Osteoblast (primary cell): ENCODE measurements around the gene ATAD3C. TPM values are rescaled to one million over a fixed set of nuclear protein-coding genes. Genes with fewer than 3 reads are reported as not detected.
"Not testable (repeated sequence)": the region's sequence is repeated elsewhere in the genome, so short reads cannot be mapped to it uniquely, and the experiment has no call there.

ENCODE experiments used
- DNase-seq: peaks from one replicate; pipeline ENCODE4 v3.0.0; 2011; ENCODE audit warnings: low spot score, mixed read lengths; ENCODE audit not compliant: insufficient read length; ENCODE audit errors: missing footprints
- H2AFZ ChIP-seq: 2 replicates; pipeline ENCODE4 v1.6.0; 2011; ENCODE audit warnings: mild to moderate bottlenecking, low read length
- H3K27ac ChIP-seq: 2 replicates; pipeline ENCODE4 v1.5.1; 2011; ENCODE audit warnings: mild to moderate bottlenecking, low read depth, low read length, moderate library complexity
- H3K27me3 ChIP-seq: 2 replicates; pipeline ENCODE4 v1.6.0; 2012; ENCODE audit warnings: mild to moderate bottlenecking, control low read depth, inconsistent platforms, low read length, moderate library complexity; ENCODE audit not compliant: insufficient read depth
- H3K36me3 ChIP-seq: 2 replicates; pipeline ENCODE4 v1.5.1; 2011; ENCODE audit warnings: mild to moderate bottlenecking, low read length, control low read depth, moderate library complexity; ENCODE audit not compliant: insufficient read depth
- H3K4me1 ChIP-seq: 2 replicates; pipeline ENCODE4 v1.5.1; 2011; ENCODE audit warnings: mild to moderate bottlenecking, low read length, control low read depth, moderate library complexity; ENCODE audit not compliant: insufficient read depth
- H3K4me2 ChIP-seq: 2 replicates; pipeline ENCODE4 v1.6.0; 2011; ENCODE audit warnings: mild to moderate bottlenecking, low read length; ENCODE audit not compliant: insufficient read depth
- H3K4me3 ChIP-seq: fragments of 200-600 bp; sonication (generic); 3 replicates; pipeline ENCODE4 v1.5.1; 2012; ENCODE audit warnings: mild to moderate bottlenecking, low read length, inconsistent platforms; ENCODE audit not compliant: insufficient read depth
- H3K79me2 ChIP-seq: 2 replicates; pipeline ENCODE4 v1.6.0; 2012; ENCODE audit warnings: mild to moderate bottlenecking, low read length, control low read depth, inconsistent platforms; ENCODE audit not compliant: insufficient read depth
- H3K9me3 ChIP-seq: 2 replicates; pipeline ENCODE4 v1.5.1; 2011; ENCODE audit warnings: low read depth, low read length, control low read depth
- H4K20me1 ChIP-seq: 2 replicates; pipeline ENCODE4 v1.6.0; 2012; ENCODE audit warnings: mild to moderate bottlenecking, low read length, control low read depth; ENCODE audit not compliant: insufficient read depth
- total RNA-seq: library from RNA; depleted of rRNA; stranded (reverse); fragments of >200 nt; gene quantifications from 2 replicates; pipeline ENCODE4 v1.2.3, GENCODE V29; 2012
- TF ChIP-seq, protein P1 (sequence below): IDR thresholded peaks from 2 replicates; pipeline ENCODE4 v1.5.1; 2011; ENCODE audit warnings: mild to moderate bottlenecking, low read depth, low read length, moderate library complexity; ENCODE audit errors: extremely low read depth

Gene ATAD3C
- total RNA-seq, 1 donor: under 0.01 TPM

DNA sequence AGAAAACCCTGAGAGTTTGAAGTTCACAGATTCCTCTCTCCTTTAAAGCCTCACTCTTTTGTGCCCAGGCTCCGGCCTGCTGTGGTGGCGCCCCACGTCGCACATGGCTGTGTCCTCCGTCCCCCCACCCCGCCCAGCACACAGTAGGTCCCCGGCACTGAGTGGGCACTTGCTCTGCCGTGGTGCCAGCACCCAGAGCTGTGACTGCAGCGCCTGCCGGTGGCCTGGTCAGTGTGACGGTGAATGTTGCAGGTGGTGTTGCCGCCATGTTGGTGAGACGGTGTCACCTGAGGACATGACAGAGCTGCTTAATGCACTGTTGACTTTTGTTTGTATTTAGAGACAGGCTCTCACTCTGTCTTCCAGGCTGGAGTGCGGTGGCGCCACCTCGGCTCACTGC, 3.4 kb downstream of the ATAD3C start:
- H3K4me1 ChIP-seq: no peaks in the 10 kb centered on the region
- no peaks in the 10 kb centered on the region for H3K36me3 ChIP-seq
- no peak overlapping the region for H3K27ac ChIP-seq
- DNase-seq: no peak
- no peak overlapping the region for H3K4me3 ChIP-seq
- no peak overlapping the region for H3K4me2 ChIP-seq
- no peaks in the 10 kb centered on the region for H3K27me3 ChIP-seq
- H2AFZ ChIP-seq: no peak overlapping the region
- no peaks in the 10 kb centered on the region for H3K9me3 ChIP-seq
- no peaks in the 10 kb centered on the region for H4K20me1 ChIP-seq
- no peaks in the 10 kb centered on the region for H3K79me2 ChIP-seq
- TF ChIP-seq, protein P1, sequence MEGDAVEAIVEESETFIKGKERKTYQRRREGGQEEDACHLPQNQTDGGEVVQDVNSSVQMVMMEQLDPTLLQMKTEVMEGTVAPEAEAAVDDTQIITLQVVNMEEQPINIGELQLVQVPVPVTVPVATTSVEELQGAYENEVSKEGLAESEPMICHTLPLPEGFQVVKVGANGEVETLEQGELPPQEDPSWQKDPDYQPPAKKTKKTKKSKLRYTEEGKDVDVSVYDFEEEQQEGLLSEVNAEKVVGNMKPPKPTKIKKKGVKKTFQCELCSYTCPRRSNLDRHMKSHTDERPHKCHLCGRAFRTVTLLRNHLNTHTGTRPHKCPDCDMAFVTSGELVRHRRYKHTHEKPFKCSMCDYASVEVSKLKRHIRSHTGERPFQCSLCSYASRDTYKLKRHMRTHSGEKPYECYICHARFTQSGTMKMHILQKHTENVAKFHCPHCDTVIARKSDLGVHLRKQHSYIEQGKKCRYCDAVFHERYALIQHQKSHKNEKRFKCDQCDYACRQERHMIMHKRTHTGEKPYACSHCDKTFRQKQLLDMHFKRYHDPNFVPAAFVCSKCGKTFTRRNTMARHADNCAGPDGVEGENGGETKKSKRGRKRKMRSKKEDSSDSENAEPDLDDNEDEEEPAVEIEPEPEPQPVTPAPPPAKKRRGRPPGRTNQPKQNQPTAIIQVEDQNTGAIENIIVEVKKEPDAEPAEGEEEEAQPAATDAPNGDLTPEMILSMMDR: no peak

DNA sequence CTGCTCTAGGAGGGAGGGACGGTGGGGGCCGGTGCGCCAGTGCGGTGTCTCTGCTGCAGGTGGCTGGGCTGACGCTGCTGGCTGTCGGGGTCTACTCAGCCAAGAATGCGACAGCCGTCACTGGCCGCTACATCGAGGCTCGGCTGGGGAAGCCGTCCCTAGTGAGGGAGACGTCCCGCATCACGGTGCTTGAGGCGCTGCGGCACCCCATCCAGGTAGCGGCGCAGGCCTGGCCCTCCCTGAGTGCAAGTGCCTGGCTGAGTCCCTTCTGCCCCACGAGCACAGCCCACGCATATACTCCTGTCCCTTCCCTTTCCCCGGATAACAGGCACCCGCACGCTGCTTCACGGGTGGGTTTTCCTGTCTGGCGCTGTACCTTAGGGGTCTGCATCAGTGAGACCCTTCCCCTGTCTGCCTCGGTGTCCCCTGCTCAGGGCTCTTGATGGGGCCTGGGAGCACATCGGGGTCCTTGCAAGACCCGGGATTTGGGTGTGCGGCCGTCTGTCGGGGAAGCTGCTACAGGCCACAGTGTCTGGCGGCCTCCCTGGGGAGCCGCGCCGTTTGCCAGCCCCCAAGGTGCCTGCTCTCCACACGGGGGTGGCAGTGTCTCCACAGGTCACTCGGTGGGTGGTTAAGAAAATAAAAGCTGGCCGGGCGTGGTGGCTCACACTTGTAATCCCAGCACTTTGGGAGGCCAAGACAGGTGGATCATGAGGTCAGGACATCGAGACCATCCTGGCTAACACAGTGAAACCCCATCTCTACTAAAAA, 5.0 kb downstream of the ATAD3C start:
- not testable (repeated sequence) for H4K20me1 ChIP-seq, H3K4me2 ChIP-seq, H3K27me3 ChIP-seq, H3K4me1 ChIP-seq, H3K27ac ChIP-seq, H3K9me3 ChIP-seq, H3K36me3 ChIP-seq, H3K4me3 ChIP-seq, DNase-seq, H2AFZ ChIP-seq, H3K79me2 ChIP-seq

DNA sequence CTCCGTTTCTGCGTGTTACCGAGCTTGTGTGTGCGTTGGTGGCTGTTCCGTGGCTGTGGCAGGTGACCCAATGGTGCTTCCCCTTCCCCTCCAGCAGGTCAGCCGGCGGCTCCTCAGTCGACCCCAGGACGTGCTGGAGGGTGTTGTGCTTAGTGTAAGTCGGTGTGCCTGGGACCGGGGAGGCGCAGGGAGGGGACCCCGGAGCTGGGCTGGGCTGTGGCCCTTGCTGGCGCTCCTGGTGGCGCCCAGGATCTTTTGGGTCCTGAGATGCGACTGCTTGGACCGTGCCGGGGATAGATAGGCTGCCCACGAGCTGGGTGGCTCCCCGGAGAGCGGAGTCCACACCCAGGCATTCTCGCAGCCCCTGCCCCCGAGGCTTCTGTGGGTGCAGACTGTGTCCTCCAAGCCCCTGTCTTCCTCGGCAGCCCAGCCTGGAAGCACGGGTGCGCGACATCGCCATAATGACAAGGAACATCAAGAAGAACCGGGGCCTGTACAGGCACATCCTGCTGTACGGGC, 5.9 kb downstream of the ATAD3C start:
- Histone ChIP-seq H4K20me1 (no peaks in the 10 kb centered on the region), H3K9me3 (no peaks in the 10 kb centered on the region), H3K36me3 (no peaks in the 10 kb centered on the region), H3K4me2 (no peak overlapping the region), H3K27ac (no peak overlapping the region), H3K79me2 (no peaks in the 10 kb centered on the region), H3K4me1 (no peaks in the 10 kb centered on the region), H2AFZ (no peak overlapping the region), H3K4me3 (no peak overlapping the region), H3K27me3 (no peaks in the 10 kb centered on the region)
- DNase-seq: peak; percentile 41
- TF ChIP-seq, protein P1: no peak

DNA sequence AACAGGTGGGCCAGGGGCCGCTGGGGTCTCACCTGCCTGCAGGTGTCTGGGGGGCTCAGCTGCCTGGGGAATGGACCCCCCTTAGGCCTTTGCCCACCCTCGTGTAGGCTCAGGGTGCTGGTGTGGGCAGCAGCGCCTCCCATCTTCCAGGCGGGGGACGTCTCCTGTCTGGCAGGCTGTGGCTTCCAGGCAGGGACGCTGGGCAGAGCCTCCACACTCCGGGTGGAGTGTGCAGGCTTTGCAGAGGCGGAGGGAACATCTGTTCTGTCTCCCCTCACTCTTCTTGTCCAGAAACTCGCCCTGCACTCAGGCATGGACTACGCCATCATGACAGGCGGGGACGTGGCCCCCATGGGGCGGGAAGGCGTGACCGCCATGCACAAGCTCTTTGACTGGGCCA, 6.4 kb downstream of the ATAD3C start:
- H3K9me3 ChIP-seq, DNase-seq, H3K79me2 ChIP-seq, H3K4me1 ChIP-seq, H3K27ac ChIP-seq, H3K4me2 ChIP-seq, H3K36me3 ChIP-seq, H3K4me3 ChIP-seq, H2AFZ ChIP-seq, H3K27me3 ChIP-seq, H4K20me1 ChIP-seq: not testable (repeated sequence)

DNA sequence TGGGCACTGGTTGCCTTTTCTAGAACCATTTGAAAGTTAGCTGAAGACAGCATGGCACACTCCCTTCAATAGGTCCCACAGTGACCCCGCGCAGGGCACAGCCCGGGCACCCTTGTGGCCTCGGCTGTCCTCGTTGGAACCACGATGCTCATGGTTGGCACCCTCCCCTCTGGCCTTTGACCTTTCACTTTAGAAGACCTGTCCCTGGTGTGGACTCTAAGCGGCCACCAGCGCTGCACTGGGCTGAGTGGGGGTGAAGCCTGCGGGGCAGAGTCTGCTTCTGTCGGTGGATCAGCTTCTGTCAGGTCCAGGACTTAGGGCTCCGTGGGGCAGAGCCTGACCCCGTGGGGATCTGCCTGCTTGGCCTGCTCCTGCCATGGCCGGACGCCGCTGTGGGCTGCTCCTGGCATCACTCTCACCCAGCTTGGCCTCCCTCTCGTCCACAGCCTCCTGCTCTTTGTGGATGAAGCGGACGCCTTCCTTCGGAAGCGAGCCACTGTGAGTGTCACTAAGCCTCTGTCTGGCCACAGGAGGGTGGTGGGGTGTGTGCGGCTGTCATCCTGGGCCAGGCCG, 7.3 kb downstream of the ATAD3C start:
- not testable (repeated sequence) for H3K36me3 ChIP-seq, H3K4me3 ChIP-seq, H3K27me3 ChIP-seq, H4K20me1 ChIP-seq, H3K4me2 ChIP-seq, H3K4me1 ChIP-seq, H2AFZ ChIP-seq, H3K27ac ChIP-seq, H3K9me3 ChIP-seq, H3K79me2 ChIP-seq
- peak; percentile 21 for DNase-seq

DNA sequence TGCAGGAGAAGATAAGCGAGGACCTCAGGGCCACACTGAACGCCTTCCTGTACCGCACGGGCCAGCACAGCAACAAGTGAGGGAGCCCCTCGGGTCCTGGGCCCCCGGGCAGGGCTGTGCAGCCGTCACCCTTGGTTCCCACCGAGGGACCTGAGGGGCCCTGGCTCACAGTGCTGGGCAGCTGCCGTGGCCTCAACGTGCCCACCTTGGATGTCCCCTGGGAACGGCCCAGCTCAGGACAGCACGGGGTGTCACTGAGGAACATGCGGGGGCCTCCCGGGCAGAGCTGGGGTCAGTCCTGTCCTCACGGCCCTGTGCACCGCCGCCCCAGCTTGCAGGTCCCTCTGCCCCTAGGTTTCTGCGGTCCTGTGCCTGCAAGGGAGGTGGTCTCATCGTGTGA, 9.7 kb downstream of the ATAD3C start:
- H3K4me1 ChIP-seq, H3K4me2 ChIP-seq, H2AFZ ChIP-seq, H3K27ac ChIP-seq, H3K79me2 ChIP-seq, DNase-seq, H3K36me3 ChIP-seq, H4K20me1 ChIP-seq, H3K9me3 ChIP-seq, H3K27me3 ChIP-seq, H3K4me3 ChIP-seq: not testable (repeated sequence)

DNA sequence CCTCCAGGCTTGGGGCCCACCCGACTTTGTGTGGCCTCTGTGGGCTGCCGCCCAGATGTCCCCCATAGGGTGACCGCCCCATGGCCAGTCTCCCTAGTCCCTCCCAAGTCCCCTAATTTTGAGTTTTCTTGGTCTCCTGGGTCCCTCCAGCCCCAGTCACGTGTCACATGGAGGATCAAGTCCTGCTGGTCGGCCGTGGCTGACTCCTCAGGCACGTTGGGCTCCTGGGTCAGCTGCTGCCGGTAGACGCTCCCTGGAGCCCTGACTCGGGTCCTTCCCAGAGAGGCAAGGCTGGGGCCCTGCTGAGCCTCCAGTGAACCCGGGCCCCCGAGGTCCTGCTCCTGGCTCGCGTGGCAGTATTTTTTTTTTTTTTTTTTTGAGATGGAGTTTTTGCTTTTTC, 10.2 kb downstream of the ATAD3C start:
- not testable (repeated sequence) for H4K20me1 ChIP-seq, H3K4me1 ChIP-seq, H3K36me3 ChIP-seq, DNase-seq, H3K27ac ChIP-seq, H3K4me2 ChIP-seq, H3K27me3 ChIP-seq, H2AFZ ChIP-seq, H3K79me2 ChIP-seq, H3K9me3 ChIP-seq, H3K4me3 ChIP-seq
